OCI-LY1 (cell line): Measurements from ENCODE around the gene WDR17.

Experiments used
- H2AFZ ChIP-seq: fragments of 200-600 bp; sonication (generic), shearing (Covaris generic); 2 replicates; pipeline ENCODE4 v1.6.0; 2014; ENCODE audit warnings: antibody characterized with exemption, mild to moderate bottlenecking, low read length
- H3F3A ChIP-seq: fragments of 200-600 bp; sonication (generic), shearing (Covaris generic); 2 replicates; pipeline ENCODE4 v1.6.0; 2014; ENCODE audit warnings: mild to moderate bottlenecking, antibody characterized with exemption, low read length, moderate library complexity; ENCODE audit not compliant: insufficient read depth
- H3K27ac ChIP-seq: fragments of 200-600 bp; sonication (generic); 2 replicates; pipeline ENCODE4 v1.5.1; 2014; ENCODE audit warnings: low read length, mixed run types, mild to moderate bottlenecking, low read depth; ENCODE audit not compliant: poor library complexity, severe bottlenecking
- H3K27me3 ChIP-seq: fragments of 200-600 bp; sonication (generic); 2 replicates; pipeline ENCODE4 v1.6.0; 2014; ENCODE audit warnings: antibody characterized with exemption, mild to moderate bottlenecking, low read length, moderate library complexity; ENCODE audit not compliant: insufficient read depth
- H3K36me3 ChIP-seq: fragments of 200-600 bp; sonication (generic); 2 replicates; pipeline ENCODE4 v1.6.1; 2014; ENCODE audit warnings: mild to moderate bottlenecking, antibody characterized with exemption, low read length, moderate library complexity, mixed read lengths; ENCODE audit not compliant: insufficient read depth
- H3K4me1 ChIP-seq: fragments of 200-600 bp; sonication (generic); 2 replicates; pipeline ENCODE4 v1.5.1; 2014; ENCODE audit warnings: mild to moderate bottlenecking, low read length, moderate library complexity; ENCODE audit not compliant: insufficient read depth, severe bottlenecking
- H3K4me2 ChIP-seq: fragments of 200-600 bp; sonication (generic), shearing (Covaris generic); 2 replicates; pipeline ENCODE4 v1.6.1; 2014; ENCODE audit warnings: low read length
- H3K4me3 ChIP-seq: fragments of 200-600 bp; sonication (generic); 2 replicates; pipeline ENCODE4 v1.5.1; 2014; ENCODE audit warnings: low read length, low read depth, mild to moderate bottlenecking, mixed read lengths; ENCODE audit not compliant: poor library complexity, severe bottlenecking
- H3K79me2 ChIP-seq: fragments of 200-600 bp; shearing (Covaris generic); 2 replicates; pipeline ENCODE4 v1.6.1; 2016; ENCODE audit warnings: mixed run types, low read length, mixed read lengths; ENCODE audit not compliant: insufficient read depth
- H3K9ac ChIP-seq: fragments of 200-600 bp; sonication (generic), shearing (Covaris generic); 2 replicates; pipeline ENCODE4 v1.6.1; 2014; ENCODE audit warnings: mild to moderate bottlenecking, low read length, mixed read lengths
- H3K9me2 ChIP-seq: fragments of 200-600 bp; sonication (generic), shearing (Covaris generic); 2 replicates; pipeline ENCODE4 v1.6.1; 2014; ENCODE audit warnings: low read depth, mild to moderate bottlenecking, low read length, mixed read lengths
- H3K9me3 ChIP-seq: fragments of 200-600 bp; shearing (Covaris generic); 2 replicates; pipeline ENCODE4 v1.6.1; 2014; ENCODE audit warnings: low read length, mixed read lengths
- H4K20me1 ChIP-seq: fragments of 200-600 bp; sonication (generic), shearing (Covaris generic); 2 replicates; pipeline ENCODE4 v1.6.0; 2016; ENCODE audit warnings: mild to moderate bottlenecking, low read length; ENCODE audit not compliant: insufficient read depth
- EZH2 ChIP-seq: fragments of 200-600 bp; sonication (generic), shearing (Covaris generic); IDR thresholded peaks from 2 replicates; pipeline ENCODE4 v1.8.0; 2017; ENCODE audit warnings: borderline replicate concordance, mixed run types, mild to moderate bottlenecking, antibody characterized with exemption, low read length, moderate library complexity, mixed read lengths
- TF ChIP-seq, protein P1 (sequence below): fragments of 200-600 bp; sonication (generic), shearing (Covaris generic); IDR thresholded peaks from 2 replicates; pipeline ENCODE4 v1.5.1; 2017; ENCODE audit warnings: mild to moderate bottlenecking, antibody characterized with exemption, low read length, moderate library complexity, mixed read lengths

The WDR17 gene

DNA sequence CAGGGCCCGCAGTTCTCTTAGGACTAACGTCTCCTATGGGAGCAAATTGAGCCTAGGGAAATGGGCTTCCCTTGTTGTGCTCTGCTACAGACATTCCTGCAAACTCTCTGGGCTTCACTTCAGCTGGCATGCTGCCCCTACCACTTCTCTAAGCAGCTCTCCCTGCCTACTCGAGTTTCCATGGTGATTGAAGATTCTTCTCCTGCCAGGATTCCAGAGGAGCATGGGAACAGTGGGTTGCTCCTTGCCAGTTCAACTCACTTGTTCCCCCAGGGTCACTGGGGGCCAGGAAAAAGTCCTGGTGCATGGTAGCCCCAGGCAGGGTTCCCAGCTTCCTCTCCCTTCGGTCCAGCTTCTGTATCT, 21.1 kb upstream of the WDR17 start:
- Histone ChIP-seq H3F3A (no peaks in the 10 kb centered on the region; the same call in 1 of the 2 replicates), H2AFZ (no peak overlapping the region), H3K4me1 (peaks cover 19% of the 10 kb centered on the region), H3K36me3 (no peaks in the 10 kb centered on the region), H3K4me2 (no peak overlapping the region), H3K9ac (no peak overlapping the region), H3K27ac (no peak overlapping the region), H3K4me3 (no peak overlapping the region), H3K9me2 (no peaks in the 10 kb centered on the region), H3K9me3 (0 out of 2 replicates have a peak, but pooled peaks cover under 1% of the 10 kb centered on the region), H3K27me3 (no peaks in the 10 kb centered on the region), H4K20me1 (no peaks in the 10 kb centered on the region), H3K79me2 (no peaks in the 10 kb centered on the region)
- no peak for TF ChIP-seq EZH2
- TF ChIP-seq, protein P1, sequence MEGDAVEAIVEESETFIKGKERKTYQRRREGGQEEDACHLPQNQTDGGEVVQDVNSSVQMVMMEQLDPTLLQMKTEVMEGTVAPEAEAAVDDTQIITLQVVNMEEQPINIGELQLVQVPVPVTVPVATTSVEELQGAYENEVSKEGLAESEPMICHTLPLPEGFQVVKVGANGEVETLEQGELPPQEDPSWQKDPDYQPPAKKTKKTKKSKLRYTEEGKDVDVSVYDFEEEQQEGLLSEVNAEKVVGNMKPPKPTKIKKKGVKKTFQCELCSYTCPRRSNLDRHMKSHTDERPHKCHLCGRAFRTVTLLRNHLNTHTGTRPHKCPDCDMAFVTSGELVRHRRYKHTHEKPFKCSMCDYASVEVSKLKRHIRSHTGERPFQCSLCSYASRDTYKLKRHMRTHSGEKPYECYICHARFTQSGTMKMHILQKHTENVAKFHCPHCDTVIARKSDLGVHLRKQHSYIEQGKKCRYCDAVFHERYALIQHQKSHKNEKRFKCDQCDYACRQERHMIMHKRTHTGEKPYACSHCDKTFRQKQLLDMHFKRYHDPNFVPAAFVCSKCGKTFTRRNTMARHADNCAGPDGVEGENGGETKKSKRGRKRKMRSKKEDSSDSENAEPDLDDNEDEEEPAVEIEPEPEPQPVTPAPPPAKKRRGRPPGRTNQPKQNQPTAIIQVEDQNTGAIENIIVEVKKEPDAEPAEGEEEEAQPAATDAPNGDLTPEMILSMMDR: no peak

DNA sequence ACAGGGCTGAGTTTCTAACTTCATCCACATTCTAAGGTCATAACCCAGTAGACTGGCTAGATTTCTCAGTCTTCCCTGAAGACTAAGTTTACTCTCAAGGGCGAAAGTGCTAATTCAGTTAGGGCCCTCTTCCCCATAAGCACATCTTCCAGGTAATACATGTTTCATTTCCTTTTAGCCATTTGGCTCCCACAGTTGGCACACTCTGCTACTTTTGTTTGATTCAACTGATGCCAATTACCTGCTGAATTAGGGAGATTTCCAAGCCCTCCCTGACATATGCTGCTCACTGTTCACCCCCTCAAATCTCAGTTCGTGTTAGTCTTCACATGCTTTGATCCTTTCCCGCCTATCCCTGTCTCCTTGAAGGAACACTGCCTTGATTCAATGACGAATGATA, 17.0 kb upstream of the WDR17 start:
- H3K27ac ChIP-seq: no peak overlapping the region
- H2AFZ ChIP-seq: no peak overlapping the region
- no peak for TF ChIP-seq EZH2
- TF ChIP-seq, protein P1: no peak
- H3K79me2 ChIP-seq: no peaks in the 10 kb centered on the region
- H3K4me3 ChIP-seq: no peak overlapping the region
- no peak overlapping the region for H3K4me2 ChIP-seq
- no peak overlapping the region for H3K9ac ChIP-seq
- no peaks in the 10 kb centered on the region for H3K9me2 ChIP-seq
- peaks cover 23% of the 10 kb centered on the region for H3K4me1 ChIP-seq
- no peaks in the 10 kb centered on the region for H3K27me3 ChIP-seq
- no peaks in the 10 kb centered on the region; the same call in 1 of the 2 replicates for H3F3A ChIP-seq
- no peaks in the 10 kb centered on the region for H3K9me3 ChIP-seq
- H3K36me3 ChIP-seq: no peaks in the 10 kb centered on the region
- no peaks in the 10 kb centered on the region for H4K20me1 ChIP-seq

DNA sequence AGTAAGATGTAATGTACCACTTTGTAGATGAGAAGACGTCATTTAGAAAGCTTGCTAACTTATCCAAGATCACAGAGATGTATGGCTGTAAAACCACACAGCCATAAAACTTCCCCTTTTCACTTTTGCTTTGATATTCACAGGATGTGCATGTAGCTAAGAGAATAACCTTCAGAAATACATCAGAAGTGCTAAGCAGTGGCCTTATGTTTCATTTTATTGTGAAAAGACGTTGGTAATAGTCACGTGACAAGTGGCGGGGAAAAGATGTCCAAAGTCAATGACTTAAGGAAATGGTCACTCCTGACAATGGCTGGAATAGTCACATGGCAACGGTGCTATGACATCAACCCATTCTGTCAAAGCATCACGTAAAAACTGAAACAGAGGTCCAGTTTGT, 12.9 kb upstream of the WDR17 start:
- no peaks in the 10 kb centered on the region for H3K9me3 ChIP-seq
- H3K4me1 ChIP-seq: peaks cover 27% of the 10 kb centered on the region
- H3K79me2 ChIP-seq: no peaks in the 10 kb centered on the region
- H3K27ac ChIP-seq: peak overlapping the region; percentile 1
- no peaks in the 10 kb centered on the region for H3K27me3 ChIP-seq
- H3K9ac ChIP-seq: no peak overlapping the region
- no peaks in the 10 kb centered on the region for H3F3A ChIP-seq
- no peaks in the 10 kb centered on the region for H3K9me2 ChIP-seq
- H4K20me1 ChIP-seq: no peaks in the 10 kb centered on the region
- no peak overlapping the region for H2AFZ ChIP-seq
- no peak for TF ChIP-seq EZH2
- TF ChIP-seq, protein P1: no peak
- no peaks in the 10 kb centered on the region for H3K36me3 ChIP-seq
- 0 out of 2 replicates have a peak overlapping the region, but pooled peaks have one; percentile 1 for H3K4me2 ChIP-seq
- no peak overlapping the region for H3K4me3 ChIP-seq
